ENCODE results near the gene ERBB4.
"Not testable (repeated sequence)": the region's sequence is repeated elsewhere in the genome, so short reads cannot be mapped to it uniquely, and the experiment has no call there.

The ERBB4 gene

DNA sequence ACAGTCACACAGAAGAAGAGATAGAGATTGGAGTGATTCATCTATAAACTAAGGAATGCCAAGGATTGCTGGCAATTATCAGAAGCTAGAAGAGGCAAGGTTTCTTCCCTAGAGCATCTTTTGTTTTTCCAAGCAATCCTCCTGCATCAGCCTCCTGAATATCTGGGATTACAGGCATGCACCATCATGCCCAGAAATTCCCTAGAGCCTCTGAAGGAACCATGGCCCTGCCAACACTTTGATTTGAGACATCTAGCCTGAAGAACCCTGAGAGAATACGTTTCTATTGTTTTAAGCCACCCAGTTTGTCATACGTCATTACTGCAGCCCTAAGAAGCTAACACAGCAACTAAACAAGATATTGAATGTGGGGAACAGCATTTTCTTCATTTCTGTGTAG, 525.0 kb downstream of the ERBB4 start:
- no peak for DNase-seq (ENCODE audit: low read depth, low spot score)

DNA sequence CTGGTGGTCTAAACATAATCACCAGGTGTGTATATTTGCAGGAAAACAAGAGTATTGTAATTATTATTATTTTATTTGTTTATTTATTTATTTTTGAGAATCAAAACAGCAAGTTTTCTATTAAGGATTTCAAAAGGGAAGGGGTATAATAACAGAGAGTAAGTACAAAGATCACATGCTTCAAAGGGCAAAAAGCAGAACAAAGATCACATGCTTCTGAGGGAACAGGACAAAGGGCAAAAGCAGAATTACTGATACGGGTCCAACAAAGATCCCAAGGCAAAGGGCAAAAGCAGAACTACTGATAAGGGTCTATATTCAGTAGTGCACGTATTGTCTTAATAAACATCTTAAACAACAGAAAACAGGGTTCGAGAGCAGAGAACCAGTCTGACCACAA, 528.3 kb downstream of the ERBB4 start:
- DNase-seq (ENCODE audit: low read depth, low spot score) = not testable (repeated sequence)

DNA sequence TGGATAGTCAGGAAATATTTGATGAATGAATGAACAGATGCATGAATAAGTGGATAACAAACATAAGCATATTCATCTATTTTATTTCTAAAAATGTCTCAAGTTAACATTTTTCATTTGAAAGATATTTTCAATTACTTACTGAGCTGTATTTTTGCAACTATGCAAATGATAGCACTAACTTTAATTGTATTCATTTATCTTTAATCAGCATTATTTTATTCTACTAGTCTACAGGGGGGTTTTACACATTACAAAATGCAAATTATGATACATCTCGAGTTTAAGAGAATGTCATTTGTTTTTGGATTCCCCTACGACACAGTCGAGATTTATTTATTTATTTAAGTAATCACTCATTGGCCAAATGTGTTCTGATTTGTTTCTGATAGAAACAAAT, 530.6 kb downstream of the ERBB4 start:
- no peak for DNase-seq (ENCODE audit: low read depth, low spot score)

DNA sequence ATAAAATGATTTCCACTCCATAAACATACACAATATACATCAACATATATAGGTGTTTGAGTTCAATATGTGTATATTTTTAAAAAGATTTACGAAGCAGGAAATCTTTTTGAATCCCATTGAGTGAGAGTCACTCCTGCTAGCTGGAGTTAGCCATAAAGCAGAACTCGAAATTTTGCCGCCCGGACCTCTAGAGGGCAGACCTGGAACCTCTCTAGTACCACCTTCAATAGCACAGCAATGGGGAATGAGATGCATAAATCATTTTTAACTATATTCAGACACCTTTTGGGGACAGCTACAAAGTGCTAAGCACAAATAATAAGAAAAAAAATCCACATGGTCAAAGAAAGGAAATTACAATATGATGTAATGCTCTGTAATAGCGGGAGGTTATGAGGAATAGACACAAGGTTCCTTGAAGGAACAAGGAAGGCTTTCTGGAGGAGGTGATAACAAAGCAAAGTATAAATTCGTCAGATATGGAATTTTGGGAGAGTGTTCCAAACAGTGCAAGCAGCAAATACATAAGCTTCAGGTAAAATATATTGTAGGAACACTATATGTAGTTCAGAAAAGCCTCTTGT, 533.4 kb downstream of the ERBB4 start:
- peak; percentile 20 for DNase-seq (ENCODE audit: low read depth, low spot score)

DNA sequence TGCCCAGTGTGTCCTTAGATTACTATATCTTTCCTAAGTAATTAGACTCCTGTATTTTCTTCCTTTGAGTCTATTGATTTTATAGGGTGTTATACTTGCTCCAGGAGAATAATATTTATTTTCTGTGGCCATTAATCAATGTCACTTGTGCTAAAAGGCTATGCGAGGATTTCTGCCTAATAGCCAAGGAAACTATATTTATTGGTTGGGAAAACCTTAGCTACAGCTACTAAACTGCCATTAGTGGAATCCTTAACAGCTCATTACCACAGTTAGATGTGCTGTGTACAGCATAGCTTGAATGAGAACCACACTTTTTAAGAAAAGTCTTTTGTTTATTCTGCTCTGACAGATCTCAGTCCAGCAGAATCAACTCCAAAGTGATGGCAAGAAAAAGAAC, 537.3 kb downstream of the ERBB4 start:
- no peak for DNase-seq (ENCODE audit: low read depth, low spot score)

DNA sequence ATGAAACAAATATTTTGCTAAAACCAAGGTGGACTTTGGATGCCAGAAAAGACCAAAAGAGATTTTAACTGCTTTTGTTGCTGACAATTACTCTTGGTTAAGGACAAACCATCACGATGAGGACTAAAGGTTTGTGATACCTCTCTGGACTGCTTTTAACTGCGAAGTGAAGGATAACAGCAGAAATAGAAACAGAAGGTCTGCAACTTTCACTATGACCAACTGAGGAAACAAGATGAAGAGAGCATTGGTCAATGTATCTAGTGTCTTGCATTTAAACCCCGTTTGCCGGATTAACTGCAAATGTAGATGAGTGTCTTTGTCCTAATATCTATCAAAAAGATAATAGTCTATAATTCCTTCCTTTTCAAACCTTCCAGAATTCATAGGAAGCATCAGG, 541.7 kb downstream of the ERBB4 start:
- DNase-seq (ENCODE audit: low read depth, low spot score) = no peak

DNA sequence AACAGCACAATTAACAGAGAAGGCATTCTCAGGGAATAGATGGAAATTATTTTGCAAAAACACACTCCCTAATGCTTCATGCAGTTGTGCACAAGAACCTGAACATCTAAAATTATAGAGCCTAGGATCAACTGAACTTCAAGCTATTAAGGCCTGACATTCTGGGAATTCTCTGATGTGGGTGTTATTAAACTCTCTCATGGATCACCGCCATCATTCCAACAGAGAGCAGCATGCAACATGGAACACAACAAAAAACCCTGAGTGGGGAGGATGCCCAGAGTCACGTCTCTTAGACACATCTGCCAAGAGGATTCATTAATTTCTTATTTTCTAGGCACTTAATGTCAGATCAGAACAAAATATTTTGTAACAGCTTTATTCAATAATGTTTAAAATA, 543.8 kb downstream of the ERBB4 start:
- DNase-seq (ENCODE audit: low read depth, low spot score) = no peak

DNA sequence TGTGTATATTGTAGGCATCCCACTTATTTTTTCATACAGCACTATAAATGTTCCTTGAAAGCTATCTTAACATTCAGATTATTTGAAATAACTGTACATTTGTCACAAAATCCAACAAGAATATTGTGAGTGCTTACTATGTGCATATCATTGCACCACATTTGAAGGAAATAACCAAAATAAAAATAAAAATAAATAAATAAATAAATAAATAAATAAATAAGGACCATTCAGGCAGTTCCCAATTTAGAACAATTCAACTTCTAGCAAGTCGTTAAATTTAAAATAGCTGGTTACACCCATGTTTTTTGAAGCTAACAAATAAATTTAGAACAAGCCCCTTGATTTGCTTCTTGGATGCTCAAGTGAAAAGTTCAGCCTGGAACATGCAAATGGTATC, 548.3 kb downstream of the ERBB4 start:
- DNase-seq (ENCODE audit: low read depth, low spot score) = no peak

DNA sequence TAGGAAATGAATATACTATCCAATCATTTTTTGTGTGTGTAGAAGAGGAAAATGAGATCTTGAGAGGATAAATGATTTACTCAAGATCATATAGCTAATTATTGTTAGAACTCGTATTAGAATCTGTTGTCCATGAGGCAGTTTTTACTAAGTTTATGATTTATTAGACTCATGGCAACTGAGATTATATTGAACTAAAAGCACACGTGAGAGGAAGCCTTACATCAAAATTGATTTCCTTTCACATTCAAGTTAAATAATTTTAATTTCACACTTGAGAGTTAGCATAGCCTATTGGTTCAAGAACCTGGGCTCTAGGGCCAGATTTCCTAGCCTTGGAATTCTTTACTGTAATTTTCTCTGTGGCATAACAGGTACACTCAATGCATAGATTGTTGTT, 552.3 kb downstream of the ERBB4 start:
- DNase-seq (ENCODE audit: low read depth, low spot score) = no peak

DNA sequence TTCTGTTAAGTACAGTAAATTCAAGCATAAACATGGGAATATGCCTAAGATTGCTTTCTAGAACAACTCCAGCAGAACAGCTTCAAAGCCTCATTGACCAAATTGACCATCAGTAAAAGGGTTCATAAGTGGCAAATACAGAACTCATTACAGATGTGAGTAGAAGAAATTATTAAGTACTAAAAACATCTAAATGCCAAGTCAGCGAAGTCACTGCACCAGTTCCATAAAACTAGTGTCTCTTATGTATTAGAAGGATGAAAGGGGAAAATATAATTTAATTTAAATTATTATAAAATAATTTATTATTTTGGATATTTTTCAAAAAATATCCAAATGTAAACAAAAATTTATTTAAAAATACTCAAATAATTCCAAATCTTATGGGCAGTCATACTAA, 553.2 kb downstream of the ERBB4 start:
- DNase-seq (ENCODE audit: low read depth, low spot score) = no peak

DNA sequence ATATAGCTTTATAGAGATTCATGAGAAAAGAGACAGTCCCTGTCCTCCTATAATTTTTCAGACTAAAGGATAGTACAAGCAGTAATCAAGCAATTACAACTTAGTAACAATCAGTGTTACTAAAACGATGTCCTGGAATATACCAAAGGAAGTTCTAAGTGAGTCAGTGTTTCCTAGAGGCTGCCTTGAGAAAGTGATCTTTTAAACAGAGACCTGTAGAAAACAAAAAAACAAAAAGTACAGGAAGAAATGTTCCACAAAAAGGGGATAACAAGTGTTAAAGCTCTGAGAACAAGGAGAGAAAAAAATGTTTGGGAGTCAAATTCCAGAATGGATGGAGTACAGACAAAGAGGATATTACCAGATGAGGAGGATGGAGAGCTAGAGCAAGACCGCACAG, 556.4 kb downstream of the ERBB4 start:
- DNase-seq (ENCODE audit: low read depth, low spot score) = no peak

DNA sequence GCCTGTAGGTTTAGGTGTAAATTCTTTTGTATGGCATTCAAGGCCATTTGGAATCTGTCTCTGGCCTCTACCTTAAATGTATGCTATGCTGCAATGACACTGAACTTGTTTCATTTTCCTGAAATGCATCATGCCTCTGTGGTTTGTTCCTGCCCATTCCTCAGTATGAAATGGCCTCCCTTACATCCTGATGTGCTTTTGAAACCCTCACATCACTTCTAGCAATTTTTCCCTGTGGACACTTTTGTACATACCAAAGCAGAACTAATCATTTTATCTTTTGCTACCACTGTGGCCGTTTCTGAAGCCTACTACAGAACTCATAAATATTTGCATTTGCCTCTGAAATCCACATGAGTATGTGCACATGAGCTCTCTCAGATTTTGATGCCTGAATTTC, 557.2 kb downstream of the ERBB4 start:
- no peak for DNase-seq (ENCODE audit: low read depth, low spot score)

DNA sequence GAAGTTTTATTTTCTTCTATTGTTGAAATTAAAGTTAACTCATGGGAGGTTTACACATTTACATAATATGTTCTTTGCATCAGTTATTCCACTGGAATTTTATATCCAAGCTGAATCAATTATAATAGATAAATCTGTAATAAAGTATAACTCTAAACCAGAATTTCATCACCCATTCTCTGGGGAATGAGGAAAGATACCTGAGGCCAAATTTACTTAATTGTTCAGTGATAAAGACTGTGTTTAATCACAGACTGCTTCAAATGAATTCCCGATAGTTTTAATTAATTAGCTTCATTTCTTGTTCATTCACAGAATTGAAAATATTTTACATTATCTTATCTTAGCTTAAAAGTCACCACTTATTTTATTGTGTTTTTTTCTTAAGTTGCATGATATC, 562.5 kb downstream of the ERBB4 start:
- DNase-seq (ENCODE audit: low read depth, low spot score) = no peak

DNA sequence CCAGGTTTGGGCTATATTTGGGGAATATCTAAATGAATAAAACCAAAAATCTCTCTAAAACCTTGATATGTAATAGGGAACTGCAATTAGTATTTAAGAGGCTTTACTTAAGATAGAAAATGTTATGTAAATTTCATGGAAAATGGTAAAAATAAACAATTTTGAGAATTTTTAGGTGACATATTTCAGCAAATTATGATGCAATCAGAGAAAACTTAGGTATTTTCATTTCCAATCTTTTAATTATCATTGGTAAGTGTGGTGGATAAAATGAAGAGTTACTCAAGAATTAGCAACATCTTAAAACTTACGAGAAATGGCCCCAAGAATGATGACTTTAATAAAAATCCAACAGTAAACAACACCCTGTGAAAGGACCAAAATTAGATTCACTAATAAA, 571.4 kb downstream of the ERBB4 start:
- no peak for DNase-seq (ENCODE audit: low read depth, low spot score)

DNA sequence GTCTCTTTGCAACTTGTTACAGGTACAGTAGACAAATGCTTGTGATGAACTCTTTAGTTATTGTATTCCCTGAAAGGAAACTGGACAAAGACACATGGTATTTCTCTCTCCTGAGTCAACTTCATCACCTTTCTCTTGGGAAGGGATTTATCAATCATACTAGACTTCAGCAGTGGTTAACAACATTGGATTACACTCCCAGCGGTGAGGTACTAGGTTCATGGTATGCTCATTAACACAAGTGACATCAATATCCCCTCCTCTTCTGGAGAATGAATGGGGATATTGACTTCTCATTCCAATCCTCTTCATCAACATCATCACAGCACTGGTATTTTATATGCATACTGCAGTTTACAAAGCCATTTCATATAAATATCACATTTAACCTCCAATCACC, 574.6 kb downstream of the ERBB4 start:
- no peak for DNase-seq (ENCODE audit: low read depth, low spot score)

DNA sequence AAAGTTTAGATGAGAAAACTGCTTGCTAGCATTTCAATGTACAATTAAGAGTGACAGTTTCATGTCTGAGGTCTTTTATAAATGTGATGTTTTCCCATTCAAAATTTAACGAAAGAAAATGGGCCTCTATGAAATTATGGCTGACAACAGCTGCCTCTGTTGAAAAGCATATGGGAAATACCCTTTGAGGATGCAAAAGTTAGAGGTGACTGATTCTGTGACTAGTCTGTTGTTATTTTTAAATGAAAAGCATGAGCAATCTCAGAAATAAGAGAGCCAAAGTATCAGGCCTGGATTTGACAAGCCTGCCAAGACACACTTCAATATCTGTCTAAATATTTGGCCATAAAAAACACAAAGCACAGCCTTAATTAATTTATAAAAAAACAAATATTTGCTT, 580.8 kb downstream of the ERBB4 start:
- DNase-seq (ENCODE audit: low read depth, low spot score) = no peak

DNA sequence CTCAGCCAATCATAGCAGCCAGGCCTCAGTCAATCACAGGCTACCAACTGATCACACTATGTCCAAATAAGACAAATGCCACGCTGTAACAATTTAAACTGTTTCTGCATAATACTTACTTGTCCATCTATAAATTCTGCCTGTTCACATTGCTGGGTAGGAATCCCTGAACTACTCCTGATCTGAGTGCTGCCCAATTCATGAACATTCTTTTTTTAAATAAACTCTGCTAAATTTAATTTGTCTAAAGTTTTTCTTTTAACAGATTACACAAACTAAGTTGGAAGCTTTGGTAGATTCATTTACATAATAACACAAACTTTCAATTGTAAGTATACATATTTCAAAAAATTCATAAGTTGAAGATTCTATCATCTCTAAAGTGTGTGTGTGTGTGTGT, 583.0 kb downstream of the ERBB4 start:
- no peak for DNase-seq (ENCODE audit: low read depth, low spot score)

DNA sequence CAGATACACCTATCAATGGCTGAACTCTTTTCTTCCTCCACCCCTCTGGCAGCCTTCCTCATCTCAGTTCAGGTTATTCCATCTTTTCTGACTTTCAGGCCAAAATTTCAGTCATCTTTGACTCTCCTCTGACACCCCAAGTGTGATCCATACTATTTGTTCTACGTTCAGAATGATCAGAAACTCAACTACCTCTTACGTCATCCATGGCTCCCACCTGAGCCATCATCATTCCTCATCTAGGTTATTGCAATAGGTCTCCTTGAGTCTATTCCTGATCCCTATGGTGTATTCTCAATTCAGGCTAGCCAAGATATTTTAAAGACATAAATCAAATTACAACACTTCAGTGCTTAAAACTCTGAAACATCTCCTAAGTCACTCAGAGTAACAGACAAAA, 589.7 kb downstream of the ERBB4 start:
- DNase-seq (ENCODE audit: low read depth, low spot score) = no peak

DNA sequence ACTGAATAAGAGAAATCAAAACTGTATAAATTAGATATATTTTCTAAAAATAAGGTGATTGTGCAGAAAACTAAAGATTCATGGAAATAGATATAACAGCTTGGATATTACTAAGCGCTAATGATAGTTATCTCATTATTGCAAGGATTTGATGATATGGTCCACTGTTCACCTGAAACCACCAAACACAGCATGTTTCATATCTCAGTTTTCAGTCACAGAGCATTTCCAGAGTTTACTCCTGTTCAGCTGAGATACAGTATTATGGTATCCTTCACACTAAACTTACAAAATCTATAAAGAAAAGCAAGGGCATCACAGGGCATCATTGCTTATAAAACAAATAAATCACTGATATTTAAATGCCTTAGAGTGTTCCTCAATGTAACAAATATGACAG, 591.6 kb downstream of the ERBB4 start:
- no peak for DNase-seq (ENCODE audit: low read depth, low spot score)

DNA sequence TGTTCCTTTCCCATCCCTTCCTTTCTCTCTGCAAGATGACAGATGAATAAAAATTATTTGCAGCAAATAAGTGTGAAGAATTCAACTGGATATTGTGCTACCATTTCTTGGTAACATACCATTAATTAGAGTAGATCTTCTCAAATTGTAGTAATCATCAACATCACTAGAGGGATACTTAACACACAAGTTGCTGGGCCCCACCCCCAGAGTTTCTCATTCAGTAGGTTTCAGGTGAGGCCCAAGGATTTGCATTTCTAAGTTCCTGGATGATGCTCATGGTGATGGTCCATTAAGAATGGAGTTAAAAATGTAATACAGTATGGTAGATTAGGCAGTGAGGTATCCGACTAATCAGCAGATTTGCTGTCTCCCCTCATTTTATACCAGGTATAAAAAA, 594.0 kb downstream of the ERBB4 start:
- no peak for DNase-seq (ENCODE audit: low read depth, low spot score)

DNA sequence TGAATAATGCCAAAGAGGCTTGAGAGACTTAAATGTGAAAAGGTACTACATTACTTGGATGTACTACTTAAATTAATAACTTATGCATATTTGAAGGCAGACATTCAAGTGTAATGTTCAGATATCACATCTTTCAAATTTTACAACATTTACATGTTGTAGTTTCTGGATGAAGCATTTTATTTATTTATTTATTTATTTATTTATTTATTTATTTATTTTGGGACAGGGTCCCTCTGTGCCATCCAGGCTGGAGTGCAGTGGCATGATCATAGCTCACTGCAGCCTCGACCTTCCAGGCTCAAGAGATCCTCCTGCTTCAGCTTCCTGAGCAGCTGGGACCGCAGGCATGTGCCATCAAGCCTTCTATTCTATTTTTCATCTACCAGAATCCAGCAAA, 596.4 kb downstream of the ERBB4 start:
- DNase-seq (ENCODE audit: low read depth, low spot score) = no peak

DNA sequence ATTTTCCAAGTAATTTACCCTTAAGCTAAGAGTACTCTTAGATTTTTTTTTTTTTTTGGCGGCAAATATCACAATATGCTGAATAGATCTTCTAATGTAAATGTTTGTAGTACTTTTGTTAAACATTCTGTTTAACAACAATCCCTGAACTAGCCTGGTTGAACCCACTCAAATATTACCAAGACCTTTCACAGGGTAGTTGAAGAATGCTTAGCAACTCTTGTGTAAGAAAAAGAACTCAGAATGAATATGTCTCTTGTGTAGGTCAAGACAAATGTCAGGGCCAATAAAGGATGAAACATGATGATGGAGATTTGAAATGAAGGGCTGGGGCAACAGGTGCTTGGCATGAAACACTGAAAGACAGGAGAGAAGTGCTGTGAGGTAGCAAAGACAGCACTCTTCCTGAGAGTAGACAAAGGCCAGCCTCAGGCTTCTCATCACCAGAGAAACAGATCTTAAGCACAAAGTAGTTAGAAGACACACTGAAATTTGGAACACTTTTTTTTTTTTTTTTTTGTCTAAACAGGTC, 597.3 kb downstream of the ERBB4 start:
- no peak for DNase-seq (ENCODE audit: low read depth, low spot score)

DNA sequence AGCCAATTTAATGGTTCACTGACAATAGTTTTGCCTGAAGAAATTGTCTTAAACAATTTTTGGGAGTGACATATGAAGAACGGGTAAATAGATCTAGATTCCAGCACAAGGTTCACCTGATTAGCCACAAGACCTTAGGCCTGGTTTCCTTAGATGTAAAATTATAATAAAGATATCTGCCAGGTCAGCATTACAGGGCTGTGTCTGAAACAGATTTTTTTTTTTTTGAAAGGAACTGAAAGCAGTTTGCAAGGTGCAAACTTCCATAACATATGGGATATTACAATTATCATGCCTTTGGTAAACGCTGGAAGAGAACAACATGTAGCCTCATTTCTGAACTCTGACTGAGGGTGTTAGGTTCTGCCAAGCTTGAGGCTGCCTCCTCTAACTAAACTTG, 599.4 kb downstream of the ERBB4 start:
- DNase-seq (ENCODE audit: low read depth, low spot score) = no peak

DNA sequence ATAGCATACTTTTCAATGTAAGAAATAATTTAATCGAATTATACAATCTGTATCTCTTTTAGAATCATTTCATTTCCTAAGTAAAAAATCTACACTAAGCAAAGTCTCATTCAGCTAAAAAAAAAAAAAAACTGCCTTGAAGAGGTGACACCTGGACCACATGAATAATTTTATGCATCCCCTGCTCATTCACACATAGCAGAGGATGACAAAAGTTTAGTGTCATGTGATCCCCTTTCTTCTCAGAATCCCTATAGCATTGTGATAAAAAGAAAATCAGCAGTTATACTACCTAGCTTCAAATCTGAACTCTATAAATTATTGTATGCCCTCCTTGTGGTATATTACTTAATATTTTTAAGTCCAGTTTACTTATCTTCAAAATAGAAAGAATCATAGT, 603.8 kb downstream of the ERBB4 start:
- no peak for DNase-seq (ENCODE audit: low read depth, low spot score)
